HG03565 (cell line): ENCODE data around the gene LMOD1.

Experiments
- ATAC-seq: cut with Tn5 transposase; IDR thresholded peaks from one replicate; pipeline ENCODE4 v1.9.1; 2021; ENCODE audit warnings: mild to moderate bottlenecking, moderate library complexity; ENCODE audit not compliant: unreplicated experiment

The LMOD1 gene

DNA sequence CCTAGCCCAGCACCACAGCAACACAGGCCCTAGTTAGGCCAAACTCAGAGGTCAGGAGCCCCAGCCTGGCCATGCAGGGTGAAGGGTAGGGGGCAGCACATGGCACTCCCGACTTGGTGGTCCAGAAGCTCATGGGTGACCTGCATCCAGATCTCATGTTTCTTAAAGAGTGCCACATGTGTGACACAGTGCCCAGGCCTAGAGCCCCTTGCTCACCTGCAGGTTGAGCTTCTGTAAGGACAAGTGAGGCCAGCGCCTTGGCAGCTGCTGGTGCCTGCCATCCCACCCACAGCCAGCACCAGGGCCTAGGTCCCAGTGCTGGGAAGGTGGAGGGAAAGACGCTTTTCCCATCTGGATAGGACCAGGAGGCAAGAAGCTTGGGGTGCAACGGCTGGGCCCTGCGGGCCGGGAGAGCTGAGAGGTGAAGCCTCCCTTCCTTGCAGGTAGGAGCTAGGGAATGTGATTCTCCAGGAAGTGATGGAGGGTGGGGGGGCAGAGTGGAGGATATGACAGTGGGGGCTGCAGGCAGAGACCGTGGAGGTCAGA lies 51.2 kb downstream of the LMOD1 start:
- ATAC-seq, result no peak

DNA sequence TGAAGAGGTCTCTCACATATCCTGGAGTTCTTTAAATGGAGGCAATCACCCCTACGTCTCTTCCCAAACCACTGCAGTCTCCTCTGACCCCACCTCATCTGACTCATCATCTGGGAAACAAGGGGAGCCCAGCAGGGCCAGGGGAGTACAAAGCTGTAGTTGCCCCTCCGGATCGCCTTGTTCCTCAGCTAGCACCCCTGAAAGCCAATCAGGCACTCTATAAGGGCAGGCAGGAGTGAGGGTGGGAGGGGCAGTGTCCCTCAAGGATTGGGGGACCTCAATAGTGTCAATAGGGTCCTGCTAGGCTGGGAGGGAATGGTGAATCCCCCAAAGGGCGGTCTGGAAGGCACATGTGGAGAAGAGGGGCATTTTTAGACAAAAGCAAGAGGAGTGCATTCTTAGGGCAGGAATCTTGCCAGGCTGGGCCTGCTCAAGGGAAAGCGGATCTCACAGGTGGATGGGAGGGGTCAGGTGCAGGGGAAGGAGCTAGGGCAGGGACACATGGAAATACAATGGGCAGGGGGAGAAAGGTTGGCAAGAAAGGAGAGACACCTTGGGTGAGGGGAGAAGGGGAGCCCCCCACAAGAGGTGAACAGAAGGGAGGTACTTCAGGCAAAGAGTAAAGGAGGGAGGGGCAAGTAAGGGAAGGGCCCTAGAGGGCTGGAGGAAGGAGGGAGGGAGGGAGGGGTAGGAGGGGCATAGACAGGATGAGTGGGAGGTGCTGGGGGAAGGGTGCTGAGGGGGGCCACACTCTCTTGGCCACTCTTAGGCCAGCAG lies 51.8 kb downstream of the LMOD1 start:
- no peak for ATAC-seq

DNA sequence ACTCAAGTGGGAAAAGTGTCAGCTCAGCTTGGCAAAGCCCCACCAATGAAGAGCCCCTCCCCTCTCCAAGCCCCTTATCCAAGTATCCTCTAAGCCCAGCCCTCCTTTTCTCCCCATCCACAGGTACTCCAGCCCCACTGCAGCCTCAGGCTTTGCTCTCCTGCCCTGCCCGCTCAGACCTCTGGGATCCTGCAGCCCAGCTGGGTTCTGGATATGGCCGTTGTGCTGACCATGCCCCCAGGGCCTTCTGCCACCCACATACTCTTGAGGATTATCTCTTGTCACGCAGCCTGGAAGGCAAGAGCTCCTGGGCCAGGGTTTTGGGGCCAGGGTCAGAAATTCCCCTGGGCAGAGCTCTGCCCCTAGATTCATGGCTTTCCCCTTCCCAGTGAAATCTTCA lies 52.9 kb downstream of the LMOD1 start:
- no peak for ATAC-seq

DNA sequence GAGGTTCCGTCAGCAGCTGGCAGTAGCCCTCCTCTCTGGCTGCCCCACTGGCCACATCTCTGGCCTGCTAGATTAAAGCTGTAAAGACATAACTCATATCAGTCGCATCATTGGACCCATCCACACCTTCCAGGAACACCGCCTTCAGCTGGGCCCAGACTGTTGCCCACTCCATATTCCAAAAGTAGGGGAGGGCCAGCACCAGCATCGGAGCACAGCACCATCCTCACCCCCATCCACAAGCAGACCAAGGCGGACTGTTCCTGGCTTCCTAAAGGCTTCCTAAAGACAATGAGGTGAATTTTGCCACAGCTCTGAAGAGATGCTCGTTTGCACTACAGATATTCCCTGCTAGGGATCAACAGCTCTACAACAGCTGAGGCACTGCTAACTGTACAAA lies 54.1 kb downstream of the LMOD1 start:
- no peak for ATAC-seq

DNA sequence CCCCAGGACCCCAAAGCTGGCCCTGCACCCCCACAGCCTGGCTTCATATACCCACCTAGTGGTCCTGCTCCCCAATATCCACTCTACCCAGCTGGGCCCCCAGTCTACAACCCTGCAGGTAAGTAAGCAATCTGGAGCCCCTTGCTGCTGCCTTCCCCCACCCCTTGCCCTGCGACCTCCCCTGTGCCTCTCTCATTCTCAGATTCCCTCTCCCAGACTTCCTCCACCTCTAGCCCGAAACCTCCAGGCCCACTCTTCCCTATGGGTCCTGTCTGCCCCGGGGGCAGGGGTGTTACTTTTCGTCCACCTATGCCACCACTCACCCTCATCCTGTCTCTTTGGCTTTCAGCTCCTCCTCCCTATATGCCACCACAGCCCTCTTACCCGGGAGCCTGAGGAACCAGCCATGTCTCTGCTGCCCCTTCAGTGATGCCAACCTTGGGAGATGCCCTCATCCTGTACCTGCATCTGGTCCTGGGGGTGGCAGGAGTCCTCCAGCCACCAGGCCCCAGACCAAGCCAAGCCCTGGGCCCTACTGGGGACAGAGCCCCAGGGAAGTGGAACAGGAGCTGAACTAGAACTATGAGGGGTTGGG lies 54.8 kb downstream of the LMOD1 start:
- no peak for ATAC-seq

DNA sequence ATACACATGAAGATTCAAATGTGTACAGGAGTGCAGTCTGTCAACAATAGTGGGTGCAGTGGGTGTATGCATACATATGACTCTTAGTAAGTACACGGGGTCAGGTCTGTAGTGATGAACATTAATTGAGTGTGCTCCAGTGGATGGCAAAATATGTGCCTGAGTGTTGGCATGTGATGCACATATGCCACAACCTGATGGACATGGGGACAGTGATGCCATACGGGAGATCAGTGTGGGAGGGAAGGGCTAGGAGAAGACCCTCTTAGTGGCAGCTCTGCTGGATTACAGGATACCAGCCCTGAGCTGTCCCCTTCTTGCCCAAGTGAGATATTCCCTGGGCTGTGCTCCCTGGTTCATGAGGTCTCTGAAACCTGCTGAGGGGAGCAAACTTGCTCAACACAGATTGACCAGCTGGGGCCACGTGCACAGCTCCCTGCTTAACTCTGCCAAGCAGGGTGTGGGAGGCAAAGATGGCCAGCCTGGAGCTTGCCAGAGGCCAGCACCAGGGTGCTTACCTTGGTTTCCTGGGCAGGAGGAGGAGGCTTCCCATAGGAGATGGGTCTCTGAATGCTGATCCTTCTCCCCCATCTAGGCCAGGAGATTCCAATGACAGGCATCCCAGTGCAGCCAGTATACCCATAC lies 55.4 kb downstream of the LMOD1 start:
- no peak for ATAC-seq

DNA sequence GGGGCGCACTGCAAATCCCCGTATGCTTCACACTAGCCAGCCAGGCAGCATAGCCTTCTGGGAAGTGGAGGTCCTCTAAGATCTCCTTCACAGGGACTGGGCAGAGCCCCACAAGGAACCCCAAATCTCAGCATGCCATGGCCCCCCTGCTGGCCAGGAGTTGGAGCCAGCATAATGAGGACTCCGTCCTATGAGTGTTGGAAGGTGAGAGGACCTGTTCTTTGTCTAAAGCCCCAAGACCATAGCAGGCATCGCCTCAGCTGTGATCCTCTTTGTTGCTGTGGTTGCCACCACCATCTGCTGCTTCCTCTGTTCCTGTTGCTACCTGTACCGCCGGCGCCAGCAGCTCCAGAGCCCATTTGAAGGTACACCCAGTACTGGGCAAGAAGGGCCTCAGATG lies 56.1 kb downstream of the LMOD1 start:
- no peak for ATAC-seq

DNA sequence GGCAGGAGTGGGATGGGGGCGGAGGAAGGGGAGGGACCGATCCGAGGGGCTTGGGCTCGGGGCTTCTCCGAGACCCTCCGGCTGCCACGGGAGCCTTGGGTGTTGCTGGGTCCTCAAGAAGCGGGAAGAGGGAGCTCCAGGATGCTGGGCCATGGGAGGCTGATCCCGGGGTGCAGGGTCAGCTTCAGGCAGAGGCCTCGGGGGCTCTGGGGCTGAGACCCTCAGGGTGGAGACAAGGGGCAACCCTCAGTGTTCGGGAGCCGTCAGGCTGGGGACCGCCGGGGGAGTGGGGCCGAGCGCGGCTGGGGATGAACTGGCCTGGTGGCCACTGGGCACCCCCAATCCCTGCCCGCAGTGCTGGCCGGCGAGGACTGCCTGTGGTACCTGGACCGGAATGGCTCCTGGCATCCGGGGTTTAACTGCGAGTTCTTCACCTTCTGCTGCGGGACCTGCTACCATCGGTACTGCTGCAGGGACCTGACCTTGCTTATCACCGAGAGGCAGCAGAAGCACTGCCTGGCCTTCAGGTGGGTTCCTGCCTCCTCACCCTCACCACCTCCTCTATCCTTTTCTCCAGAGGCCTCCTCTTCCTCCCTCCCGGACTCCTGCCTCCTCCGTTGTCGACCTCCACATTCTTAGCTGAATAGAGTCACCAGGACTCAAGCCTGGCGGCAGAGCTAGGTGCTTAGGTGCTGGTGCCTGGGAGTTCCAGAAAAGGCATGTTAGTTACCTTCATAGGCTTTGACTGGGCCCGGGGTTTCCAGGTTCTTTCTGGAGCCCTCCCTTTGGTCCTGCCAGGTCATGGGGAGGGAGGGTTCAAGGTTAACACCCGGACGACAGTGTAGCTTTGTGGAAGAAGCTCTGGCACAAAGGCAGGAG lies 57.0 kb downstream of the LMOD1 start:
- no peak for ATAC-seq

DNA sequence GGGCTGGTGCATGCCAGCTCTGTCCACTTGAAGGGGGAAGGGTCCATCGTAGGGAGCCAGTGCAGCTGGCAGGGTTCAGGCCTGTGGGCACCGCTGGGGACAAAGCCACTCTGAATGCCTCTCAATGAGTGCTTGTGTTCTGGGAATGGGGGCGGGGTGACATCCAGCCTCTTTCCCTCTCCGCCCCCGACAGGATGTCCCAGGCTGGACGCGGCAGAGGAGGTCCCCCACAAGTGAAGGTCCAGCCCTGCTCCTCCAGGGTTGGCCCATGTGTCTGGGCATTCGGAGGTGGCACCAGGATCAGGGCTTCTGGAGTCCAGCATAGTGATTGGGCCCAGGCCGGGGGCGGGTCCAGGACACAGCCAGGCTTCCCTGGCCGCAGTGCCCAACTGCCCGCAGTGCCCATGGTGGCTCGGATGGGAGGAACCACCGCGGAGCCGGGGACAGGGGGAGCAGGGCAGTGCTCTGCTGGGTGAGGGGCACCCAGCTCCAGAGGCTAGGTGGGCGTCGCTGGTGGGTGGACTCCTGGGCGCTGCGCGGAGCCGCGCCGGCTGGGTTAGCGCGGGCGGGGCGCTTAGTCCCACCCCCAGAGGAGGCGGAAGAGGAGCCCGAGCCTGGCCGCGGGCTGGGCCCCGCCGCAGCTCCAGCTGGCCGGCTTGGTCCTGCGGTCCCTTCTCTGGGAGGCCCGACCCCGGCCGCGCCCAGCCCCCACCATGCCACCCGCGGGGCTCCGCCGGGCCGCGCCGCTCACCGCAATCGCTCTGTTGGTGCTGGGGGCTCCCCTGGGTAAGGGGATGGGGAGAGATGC lies 57.9 kb downstream of the LMOD1 start, which contains the start of gene SHISA4:
SHISA4 (plus strand) TSS at position 617 of the 808 bp plus-strand sequence; CDS start at position 714, 97 bp downstream.
- no peak for ATAC-seq

DNA sequence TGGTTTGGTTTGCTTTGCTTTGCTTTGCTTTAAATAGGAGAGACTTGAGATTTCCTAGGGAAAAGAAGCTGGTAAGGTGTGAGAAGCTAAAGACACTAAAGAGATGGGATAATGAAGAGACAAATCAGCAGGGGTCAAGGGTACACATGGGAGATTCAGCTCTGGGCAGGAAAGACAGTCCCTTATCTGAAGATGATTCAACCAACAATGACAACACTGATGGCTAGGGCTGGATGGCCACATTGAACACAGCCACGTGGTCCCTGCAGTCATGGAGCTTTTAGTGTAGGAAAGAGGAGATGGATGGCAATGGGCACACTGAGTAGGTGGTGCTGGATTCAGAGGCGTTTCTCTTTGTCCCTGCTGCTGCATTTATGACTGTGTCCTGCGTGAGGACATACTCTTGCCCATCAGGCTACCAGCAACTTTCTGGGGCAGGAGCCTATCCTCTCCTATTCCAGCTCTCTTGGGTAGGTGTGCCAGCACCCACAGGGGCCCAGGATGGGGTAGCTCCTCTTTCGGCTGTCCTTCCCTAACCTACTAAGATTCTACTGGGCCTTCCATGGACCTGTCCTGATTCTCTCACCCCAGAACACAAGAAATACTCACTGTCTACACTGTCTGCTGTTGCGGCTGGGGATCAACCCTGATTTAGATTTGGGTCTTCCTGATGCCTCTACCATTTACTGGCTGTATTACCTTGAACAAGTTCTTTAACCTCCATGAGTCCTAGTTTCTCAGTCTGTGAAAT lies 59.1 kb downstream of the LMOD1 start:
- ATAC-seq, result no peak

DNA sequence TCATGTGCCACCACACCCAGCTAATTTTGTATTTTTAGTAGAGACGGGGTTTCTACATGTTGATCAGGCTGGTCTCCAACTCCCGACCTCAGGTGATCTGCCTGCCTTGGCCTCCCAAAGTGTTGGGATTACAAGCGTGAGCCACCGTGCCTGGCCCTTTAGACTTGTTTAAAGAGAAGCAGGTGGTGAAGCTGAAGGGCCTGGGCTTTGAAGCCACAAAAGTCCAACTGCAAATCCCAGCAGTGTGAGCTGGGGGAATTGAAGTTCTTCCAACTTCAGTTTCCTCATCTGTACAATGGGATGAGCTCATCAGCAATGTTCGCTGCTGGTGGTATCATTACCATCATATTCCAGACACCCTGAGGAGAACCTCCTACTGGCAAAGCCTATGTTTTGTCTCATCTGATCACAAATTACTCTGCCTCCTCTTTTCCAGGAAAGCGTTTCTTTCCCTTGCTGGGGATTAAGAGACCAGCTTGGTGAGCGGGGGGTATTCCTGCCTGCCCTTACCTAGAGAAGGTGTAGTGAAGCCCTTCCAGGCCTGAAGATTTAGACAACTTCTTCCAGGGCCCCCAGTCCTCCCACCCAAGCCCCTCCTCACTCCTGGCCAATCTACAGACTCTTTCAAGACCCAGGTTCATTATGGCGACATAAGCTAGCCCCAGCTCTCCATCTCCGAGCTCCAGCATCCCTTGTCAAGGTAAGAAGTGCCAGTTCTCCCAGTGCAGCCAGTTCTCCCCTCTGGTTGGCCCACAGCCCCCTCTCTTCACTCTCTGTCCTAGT lies 60.1 kb downstream of the LMOD1 start:
- no peak for ATAC-seq

DNA sequence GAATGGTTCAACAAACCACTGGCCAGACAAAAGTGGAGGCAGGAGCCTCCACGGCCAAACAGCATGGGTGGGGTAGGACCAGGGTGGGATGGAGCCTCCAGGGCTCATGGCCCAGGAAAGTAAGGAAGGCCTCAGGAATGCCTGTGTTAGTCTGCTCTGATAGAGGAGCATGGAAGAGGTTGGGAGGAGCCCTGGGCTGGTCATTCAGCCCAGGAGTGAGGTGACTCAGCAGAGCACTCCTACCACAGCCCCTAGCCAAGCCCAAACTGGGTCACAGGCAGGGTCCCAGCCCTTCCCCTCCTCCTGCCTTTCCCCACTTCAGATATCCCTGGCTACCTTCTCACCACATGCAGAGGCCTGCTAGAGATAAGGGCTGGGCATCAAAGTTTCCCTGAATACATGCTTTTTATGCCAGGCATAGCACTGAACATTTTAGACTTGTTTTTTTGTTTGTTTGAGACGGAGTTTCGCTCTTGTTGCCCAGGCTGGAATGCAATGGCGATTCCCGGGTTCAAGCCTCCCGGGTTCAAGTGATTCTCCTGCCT lies 60.7 kb downstream of the LMOD1 start:
- no peak for ATAC-seq

DNA sequence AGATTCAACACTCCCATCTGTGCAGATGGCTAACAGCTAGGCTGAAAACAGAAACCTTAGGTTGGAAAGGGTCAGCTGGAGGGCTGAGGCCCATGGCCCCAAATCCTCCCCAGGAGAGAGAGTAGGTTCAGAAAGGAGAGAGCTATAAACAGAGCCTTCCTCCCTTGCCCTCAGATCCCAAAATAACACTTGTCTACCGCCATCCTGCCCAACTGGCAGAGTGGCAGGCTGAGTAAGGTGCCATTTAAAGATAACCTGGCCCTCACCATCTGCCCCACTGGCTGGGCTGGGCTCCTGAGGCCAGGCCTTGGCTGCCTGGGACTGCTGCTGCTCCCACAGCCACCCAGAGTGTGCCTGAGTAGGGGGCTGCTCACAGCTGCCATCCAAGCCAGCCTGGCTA lies 61.9 kb downstream of the LMOD1 start:
- ATAC-seq, result no peak

DNA sequence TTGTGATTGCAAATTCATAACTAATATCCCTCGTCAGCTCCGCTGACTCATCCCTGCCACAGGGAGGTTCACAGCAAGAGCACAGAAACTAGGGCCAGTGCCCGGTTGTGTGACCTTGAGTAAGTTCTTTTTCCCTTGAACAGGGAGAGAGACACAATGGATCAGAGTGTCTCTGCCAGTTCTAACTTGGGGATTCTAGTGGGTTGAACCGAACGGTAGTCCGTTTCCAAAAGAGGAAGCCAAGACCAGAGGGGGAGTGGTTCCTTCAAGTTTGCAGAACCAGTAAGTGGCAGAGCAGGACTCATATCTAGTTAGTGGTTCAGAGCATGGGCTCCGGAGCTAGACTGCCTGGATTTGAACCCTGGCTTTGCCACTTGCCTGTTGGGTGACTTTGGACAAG lies 62.6 kb downstream of the LMOD1 start:
- no peak for ATAC-seq

DNA sequence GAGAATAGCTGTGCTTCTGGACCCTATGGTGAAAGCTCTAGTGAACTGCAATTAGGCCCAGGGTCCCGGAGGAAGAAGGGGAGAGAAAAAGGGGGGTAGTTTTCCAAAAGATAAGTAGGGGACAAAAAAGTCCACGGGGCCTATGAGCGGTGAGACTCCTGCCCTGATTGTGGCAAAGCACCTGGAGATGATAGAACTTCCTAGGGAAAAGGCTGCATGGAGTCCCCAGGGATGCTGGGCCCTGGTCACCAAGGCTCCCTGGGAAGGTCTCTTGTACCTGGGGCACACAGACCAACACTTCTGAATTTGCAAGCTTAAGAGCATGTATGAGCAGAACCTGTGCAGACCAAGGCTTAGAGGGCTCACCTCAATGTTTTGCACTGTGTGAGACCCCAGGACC lies 63.1 kb downstream of the LMOD1 start:
- ATAC-seq, result no peak

DNA sequence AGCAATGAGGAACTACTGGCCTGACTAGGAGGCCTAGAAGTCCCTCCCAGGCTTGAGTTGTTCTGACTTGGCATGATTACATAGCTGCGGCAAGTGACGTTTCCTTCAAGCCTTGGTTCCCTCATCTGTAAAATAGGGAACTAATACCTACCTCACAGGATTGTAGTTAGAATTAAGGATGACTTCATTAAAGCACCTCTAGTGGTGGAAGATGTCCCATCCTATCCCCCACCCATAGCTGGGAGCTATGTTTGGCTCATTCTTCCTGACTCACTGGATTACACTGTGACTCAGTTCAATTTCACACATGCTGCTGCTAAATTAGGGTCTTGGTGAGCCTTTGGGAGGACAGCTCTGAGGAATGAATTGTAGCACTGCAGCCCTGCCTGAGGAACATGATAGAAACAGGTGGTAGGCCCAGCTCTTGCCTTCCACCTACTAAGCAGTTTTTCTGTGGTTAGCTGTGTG lies 63.6 kb downstream of the LMOD1 start:
- peak; percentile 64 for ATAC-seq

DNA sequence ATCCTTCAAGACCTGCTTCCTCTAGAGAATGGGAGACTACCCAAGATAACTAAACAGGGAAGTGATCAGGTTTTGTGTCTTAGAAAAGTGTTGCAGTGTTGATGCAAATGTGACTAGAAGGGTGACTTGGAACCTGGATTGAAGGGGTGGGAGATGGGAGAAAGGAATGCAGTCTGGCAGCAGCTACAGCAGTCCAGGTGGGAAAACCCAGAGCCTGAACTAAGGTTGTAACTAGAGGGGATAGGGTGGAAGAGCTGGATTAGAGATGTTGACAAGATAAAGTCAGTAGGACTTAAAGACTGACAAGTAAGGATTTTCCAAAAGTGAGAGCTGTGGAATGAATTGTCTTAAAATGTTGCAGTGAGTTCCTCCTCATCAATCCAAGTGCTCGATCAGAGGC lies 64.7 kb downstream of the LMOD1 start:
- ATAC-seq, result no peak

DNA sequence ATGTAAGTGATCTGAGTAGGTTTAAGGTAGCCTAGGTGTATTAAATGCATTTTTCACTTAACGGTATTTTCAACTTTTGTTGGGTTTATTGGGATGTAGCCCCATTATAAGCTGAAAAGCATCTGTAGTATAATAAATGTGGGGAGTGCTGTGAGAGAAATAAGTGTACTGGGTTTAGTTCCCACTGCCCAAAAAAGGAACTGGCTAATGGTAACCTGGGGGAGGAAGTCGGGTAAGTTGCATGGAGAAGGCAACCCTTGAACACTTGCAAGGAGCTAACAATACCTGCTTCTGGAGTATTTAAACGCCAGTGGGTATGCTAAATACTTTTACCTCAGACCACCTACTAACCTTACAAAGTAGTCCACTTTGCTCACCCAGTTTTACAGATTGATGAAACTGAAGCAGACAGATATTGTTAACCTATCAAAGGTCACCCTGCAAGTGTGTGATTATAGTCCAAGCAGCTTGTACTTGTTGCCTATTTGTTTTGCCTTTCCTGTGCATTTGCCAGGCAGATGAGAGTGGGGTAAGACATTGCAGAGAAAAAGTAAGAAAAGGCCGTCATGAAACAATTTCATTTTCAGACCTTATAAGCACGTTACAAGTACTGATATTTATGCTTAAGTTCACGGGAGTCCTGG lies 65.3 kb downstream of the LMOD1 start:
- ATAC-seq, result no peak
